ENCODE measurements around the gene ARG2.

The ARG2 gene

DNA sequence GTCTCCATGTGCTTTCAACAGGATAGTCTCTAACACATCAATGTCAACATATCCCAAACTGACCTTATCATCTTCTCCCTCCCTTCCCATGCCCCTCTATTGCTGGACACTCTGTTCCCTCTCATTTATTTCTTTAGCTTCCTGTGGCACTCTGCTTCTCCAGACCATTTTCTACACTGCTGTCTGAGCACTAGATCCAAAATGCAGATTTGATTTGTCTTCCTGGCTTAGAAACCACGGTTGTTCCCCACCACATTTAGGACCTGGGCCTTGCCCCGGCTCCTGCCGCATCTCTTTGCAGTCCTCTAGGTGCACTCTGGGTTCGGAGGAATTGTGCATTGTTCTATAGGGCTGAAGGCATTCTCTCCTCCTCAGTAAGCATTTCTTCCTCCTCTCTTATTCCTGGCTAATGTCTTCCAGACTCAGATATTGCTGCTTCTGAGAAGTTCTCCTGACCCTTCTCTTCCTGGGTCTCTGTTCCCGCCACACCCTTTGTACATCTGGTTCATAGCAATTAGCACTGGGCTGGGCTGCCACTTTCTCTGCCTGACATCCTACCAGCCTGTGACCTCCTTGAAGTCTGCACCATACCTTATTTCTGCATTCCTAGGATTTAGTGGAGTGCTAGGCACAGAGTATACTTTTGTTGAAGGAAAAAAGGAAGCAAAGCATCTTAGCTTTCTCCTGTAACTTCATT, 13.9 kb downstream of the ARG2 start:
- no peak for DNase-seq (ENCODE audit: extremely low read depth in 1 of 2, low read depth in 1 of 2)

DNA sequence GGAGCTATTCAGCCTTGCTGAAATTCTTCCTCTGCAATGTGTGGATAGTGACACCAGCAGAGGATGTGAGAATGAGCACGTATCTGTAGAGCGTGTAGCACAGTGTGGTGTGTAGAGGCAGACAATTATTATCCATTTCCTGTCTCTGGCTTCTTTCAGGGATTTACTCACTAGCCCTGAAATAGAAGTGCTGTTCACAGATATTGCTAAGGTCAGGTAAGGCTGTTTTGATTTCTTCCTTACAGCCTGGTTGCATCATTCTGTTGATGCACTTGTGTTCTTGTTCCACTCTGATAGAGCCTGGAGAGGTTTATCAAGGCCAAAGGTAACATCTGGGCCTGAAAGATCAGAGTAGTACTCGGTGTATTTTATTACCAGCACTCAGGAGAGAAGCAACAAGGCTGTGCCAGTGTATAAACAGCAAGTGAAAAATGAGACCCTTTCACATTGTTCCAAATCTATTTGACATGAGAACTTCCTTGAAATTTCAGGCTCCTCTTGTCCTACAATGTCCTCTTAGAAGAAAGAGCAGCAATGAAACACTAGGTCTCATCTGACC, 16.7 kb downstream of the ARG2 start:
- no peak for DNase-seq (ENCODE audit: extremely low read depth in 1 of 2, low read depth in 1 of 2)

DNA sequence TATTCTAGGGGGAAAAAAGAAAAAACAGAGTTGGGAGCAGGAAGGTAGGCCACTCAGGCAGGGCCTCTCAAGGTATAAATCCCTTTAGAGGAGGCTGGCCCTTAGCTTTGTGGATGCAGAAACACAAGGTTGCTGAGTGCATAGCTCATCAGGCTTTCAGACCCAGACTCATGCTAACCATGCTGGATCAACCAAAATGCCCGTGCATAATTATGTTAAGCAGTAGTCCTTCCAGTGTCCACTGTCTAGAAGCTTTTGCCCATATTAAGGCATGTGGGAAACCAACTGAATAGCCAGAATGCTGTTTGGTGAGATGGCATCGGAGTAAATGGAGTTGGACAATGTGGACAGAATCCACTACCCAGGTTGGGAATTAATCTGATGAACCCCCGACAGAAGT, 18.9 kb downstream of the ARG2 start:
- DNase-seq (ENCODE audit: extremely low read depth in 1 of 2, low read depth in 1 of 2) = no peak

DNA sequence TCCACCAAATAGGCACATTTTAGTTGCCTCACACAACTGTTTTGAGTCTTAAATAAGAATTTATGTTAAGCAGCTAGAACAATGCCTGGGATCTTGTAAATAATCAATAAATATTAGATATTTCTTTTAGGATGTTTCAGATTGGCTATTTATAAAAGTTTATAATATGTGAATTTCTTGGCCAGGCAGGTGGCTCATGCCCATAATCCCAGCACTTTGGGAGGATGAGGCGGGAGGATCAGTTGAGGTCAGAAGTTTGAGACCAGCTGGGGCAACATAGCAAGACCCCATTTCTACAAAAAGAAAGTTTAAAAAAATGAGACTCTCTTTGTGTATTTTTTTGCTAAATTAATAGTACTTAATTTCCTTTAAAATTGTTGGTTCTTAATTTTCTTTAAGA, 21.8 kb downstream of the ARG2 start:
- no peak for DNase-seq (ENCODE audit: extremely low read depth in 1 of 2, low read depth in 1 of 2)

DNA sequence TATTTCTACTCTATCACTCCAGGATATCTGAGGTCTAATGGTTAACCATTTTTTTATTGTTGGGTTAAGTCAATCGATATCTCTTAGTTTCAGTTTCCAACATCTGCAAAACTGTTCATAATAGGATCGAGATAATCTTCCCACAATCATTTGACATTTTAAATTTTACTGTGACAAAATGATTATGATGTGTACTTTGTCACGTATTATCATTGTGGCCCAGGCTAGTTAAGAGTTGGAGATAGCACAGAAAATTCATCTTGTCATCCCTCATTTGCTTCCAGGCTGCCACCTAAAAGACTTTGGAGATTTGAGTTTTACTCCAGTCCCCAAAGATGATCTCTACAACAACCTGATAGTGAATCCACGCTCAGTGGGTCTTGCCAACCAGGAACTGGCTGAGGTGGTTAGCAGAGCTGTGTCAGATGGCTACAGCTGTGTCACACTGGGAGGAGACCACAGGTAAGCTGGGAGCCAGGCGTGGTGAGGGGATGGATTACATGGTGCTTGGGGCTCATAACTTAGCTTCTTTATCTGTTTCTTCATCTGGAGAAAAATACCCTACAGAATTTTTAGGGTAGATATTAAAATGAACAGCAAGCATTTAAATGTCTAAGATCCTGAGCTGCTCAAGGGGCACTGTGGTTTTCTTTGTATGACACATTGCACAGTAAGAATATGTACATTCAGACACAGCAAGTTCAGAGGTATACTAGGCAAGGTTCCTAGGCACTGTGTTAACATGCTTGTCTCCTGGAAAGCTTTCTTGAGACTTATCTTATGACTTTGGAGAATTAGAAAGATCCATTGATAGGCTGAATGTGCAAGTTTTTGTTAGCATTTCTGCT, 22.4 kb downstream of the ARG2 start:
- peak in 1 of 2 donors; percentile 42 for DNase-seq (ENCODE audit: extremely low read depth in 1 of 2, low read depth in 1 of 2)

DNA sequence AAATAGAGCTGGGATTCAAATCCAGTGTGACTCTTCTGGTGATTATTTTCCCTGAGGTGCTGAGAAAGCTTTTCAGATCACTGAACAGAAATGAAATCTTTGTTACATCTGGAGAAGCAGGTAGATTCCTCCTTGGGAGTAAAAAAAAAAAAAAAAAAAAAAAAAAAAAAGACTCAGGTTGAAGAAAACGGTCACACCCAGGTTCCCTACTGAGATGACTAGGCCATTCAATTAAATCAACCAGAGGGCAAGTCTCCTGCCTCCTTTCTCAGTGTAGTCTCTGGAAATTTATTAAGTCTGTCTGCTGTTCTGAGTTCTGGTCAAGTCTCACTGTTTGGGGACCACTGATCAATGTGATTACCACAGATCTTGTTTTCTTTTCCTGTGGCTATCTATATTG, 24.0 kb downstream of the ARG2 start:
- DNase-seq (ENCODE audit: extremely low read depth in 1 of 2, low read depth in 1 of 2) = no peak

DNA sequence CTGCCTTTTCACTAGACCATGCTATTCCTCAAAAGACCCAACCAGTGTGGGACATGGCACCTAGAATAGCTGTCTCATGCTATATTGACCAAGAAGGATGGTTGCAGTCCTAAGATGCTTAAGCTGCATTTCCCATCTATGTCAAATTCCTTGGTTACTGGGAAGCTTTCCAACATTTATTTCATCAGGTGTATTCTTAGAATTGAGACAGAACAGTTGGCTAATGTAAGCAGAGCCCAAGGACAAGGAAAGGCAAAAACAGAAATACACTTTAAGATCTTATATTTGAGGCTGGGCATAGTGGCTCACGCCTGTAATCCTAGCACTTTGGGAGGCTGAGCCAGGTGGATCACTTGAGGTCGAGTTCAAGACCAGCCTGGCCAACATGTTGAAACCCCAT, 24.7 kb downstream of the ARG2 start:
- no peak for DNase-seq (ENCODE audit: extremely low read depth in 1 of 2, low read depth in 1 of 2)

DNA sequence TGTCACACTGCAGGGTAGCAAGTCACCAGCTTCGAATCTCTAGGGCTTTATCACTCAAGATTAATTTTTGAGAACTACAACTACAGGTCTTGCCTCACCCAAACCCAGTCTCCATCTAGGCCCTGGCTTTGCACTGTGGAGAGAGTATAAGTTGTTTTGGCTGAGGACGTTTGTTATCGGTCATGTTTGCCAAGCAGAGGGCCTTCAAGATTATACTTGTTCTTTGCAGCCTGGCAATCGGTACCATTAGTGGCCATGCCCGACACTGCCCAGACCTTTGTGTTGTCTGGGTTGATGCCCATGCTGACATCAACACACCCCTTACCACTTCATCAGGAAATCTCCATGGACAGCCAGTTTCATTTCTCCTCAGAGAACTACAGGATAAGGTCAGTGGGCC, 25.7 kb downstream of the ARG2 start:
- DNase-seq (ENCODE audit: extremely low read depth in 1 of 2, low read depth in 1 of 2) = no peak

DNA sequence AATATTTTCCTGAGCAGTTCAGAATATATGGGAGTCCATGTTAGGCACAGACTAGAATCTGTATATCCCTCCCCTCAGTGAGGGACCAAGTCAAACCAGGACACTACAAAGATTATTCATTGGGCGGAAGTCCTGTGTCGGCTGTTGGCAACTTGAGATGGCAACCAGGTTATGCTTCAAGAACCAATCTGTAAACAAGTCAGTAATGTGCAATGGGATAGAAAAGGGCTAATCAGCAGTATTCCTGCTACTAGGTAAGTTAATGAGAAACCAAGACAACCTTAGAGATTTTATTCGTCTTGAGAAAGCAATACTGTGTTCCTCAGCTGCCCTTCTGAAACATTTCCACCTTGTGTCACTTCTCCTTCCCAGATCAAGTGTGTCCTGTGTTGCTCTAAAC, 26.4 kb downstream of the ARG2 start:
- no peak for DNase-seq (ENCODE audit: extremely low read depth in 1 of 2, low read depth in 1 of 2)

DNA sequence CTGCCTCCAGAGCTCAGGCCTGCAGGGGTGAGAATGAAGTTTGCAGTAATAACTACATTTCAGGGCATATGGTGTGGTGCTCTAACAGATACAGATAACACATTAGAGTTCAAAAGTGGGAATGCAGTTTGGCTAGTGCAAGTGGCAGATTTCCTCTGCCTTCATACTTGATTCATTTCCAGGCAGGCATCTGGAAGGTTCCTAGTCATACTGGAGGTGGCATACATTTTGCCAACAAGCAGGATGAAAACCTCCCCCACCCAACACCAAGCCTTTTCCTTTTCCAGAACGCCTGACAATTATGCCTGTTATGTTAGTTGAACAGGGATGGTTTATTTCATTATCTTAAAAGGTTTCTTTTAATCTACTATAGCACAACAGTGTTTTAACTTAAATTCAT, 30.4 kb downstream of the ARG2 start:
- no peak for DNase-seq (ENCODE audit: extremely low read depth in 1 of 2, low read depth in 1 of 2)

DNA sequence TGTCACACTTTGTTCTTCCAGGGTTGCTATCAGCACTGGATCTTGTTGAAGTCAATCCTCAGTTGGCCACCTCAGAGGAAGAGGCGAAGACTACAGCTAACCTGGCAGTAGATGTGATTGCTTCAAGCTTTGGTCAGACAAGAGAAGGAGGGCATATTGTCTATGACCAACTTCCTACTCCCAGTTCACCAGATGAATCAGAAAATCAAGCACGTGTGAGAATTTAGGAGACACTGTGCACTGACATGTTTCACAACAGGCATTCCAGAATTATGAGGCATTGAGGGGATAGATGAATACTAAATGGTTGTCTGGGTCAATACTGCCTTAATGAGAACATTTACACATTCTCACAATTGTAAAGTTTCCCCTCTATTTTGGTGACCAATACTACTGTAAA, 31.0 kb downstream of the ARG2 start:
- DNase-seq (ENCODE audit: extremely low read depth in 1 of 2, low read depth in 1 of 2) = no peak

DNA sequence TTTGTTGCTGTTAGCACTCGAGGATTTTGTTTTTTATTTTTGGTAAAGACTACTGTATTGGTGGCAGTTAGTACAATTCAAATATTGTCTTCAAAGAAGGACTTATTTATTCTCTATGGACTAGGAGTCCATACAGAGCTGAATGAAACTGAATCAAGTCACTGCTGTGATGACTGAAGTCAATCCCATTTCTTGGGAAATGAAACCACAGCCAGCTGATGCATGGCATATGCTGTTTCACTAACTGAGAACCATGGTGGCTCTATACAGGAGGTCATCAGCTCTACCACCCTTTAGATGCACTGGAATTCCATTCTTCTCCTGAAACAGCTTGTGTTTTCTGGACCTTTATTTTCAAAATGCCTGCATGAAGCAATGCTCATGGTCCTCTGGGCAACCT, 32.5 kb downstream of the ARG2 start:
- DNase-seq (ENCODE audit: extremely low read depth in 1 of 2, low read depth in 1 of 2) = no peak

DNA sequence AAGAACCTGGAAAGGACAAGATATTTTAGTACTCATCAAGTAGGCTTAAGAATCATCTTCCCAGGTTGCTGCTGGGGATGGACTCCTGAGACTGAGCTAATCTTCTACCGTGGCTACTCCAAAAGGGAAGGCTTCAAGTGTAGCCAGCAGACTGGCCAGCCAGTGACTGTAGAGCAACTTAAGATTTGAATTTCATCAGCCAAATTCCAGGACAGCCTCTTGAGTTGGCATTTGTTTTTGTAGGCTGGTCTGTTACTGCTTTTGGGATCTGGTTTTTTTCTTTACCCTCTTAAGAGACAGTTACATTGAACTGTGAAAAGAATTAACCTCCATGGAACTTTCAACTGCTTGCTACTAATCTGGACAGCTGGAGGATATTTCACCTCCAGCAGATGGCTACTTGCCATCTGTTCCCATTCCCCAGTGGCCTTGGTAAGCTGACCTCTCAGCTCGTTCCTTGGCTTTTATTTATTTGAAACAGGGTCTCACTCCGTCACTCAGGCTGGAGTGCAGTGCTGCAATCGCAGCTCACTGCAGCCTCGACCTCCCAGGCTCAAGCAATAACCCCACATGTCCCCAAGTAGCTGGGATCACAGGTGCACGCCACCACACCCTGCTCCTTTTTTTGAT, 34.0 kb downstream of the ARG2 start:
- DNase-seq (ENCODE audit: extremely low read depth in 1 of 2, low read depth in 1 of 2) = no peak

DNA sequence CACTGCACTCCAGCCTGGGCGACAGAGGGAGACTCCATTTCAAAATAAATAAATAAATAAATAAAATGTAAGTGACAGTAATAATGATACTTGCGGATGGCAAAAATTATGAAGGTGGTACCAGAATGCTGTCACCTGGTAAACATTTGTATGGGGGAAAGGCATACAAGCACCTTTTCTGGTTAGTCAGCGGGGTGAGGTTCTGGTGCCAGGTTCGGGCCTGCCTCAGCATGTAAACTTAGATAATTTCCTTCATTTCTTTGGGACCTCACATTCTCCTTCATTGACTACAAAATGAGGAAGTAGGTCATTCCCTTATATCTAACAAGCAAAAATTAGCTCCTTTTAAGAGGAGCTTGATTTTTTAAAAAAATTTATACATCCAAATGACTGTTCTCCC, 43.9 kb downstream of the ARG2 start:
- DNase-seq (ENCODE audit: extremely low read depth in 1 of 2, low read depth in 1 of 2) = no peak

DNA sequence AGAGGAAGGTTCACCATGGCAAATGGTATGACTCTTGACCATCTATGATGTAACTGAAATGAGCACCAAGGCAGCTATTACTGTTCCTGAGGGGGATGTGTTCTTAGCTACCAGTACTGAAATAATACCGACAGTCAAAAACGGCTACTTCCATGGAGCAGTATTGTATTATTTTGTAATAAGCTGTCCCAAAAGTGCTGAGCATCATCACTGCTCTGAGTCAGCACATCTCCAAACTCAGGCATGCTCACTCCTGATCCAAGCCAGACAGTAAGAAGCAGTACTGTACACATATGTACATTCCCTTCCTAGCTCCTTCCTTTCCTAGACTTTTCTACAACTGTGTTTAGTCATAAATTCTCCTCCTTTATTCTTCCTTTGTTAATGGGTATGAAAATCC, 46.1 kb downstream of the ARG2 start:
- no peak for DNase-seq (ENCODE audit: extremely low read depth in 1 of 2, low read depth in 1 of 2)

DNA sequence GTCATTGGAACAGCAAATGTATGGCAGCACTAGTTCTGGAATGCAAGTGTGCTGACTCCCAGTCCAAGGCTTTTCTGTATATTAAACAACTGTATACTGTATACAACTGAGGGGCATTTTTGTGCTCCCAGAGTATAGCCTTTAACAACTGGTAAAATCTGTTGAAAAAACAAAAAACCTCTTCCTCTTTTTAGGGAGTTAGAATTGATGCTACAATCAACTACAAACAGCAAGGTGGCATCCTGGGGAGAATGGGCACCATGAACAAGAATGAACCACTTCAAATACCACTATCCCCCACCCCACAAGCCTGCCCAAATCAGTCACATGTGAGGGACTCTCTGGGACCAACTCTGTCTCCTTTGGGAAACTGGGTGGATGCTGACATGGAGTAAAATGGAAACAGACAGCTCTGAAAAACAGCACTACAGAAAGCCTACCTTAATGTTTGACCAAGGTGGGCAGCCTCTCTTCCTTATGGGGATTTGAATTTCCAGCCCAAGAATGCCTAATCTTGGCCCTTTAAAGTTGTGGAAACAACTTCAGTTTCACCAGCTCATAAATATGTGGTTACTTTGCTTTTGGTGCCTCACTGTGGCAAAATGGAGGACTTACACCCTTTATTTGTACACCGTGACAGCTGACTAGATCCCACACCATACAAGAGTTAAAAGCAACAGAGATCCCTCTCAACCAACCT, 47.2 kb downstream of the ARG2 start:
- no peak for DNase-seq (ENCODE audit: extremely low read depth in 1 of 2, low read depth in 1 of 2)

DNA sequence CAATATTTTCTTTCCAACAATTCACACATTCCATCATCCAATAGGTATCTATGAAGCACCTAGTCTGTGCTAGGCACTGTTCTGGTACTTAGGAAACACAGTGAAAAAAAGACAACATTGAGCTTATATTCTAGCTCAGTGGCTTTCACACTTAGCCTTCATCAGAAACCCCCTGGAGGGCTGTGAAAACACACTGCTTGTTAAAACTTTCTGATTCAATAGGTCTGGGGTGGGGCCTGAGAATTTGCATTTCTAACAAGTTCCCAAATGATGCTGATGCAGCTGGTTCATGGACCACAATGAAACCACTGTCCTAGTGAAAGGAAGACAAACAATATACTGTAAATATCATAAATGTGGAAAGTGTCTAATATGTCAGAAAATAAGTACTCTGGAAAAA, 48.8 kb downstream of the ARG2 start:
- DNase-seq (ENCODE audit: extremely low read depth in 1 of 2, low read depth in 1 of 2) = no peak

DNA sequence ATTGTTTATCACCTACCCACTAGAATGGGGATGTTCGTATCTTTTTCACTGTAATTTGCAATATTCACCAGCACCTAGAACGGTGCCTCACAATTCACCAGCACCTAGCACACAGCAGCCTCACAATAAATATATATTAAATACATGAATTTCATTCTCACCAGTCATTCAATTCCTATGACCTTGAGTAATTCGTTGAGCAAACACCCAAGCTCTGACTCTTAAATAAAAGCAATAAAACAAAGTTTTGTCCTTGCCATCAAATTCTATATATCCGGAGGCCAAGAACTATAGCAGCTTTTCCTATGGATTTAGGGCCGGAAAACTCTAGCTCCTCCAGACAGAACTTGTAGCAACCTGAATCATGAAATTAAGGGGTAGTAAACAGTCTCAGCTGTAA, 53.7 kb downstream of the ARG2 start:
- no peak for DNase-seq (ENCODE audit: extremely low read depth in 1 of 2, low read depth in 1 of 2)

DNA sequence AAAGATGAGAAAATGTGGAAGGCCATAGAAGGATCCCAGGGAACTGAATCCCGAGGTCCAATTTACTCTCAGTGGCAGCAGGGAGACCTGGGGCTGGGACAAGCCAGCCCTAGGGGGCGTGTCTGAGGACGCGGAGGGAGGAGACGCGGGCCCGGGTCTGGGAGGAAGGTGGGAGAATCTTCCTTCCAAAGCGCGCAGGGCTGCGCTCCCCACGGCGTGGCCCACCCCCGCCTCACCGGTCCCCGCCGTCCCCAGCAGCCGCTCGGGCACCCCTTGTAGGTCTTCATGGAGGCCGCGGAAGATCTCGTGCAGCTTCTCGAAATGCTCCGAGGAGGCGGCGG, 54.4 kb downstream of the ARG2 start:
- peak; percentile 29 to 32 for DNase-seq (ENCODE audit: extremely low read depth in 1 of 2, low read depth in 1 of 2)

DNA sequence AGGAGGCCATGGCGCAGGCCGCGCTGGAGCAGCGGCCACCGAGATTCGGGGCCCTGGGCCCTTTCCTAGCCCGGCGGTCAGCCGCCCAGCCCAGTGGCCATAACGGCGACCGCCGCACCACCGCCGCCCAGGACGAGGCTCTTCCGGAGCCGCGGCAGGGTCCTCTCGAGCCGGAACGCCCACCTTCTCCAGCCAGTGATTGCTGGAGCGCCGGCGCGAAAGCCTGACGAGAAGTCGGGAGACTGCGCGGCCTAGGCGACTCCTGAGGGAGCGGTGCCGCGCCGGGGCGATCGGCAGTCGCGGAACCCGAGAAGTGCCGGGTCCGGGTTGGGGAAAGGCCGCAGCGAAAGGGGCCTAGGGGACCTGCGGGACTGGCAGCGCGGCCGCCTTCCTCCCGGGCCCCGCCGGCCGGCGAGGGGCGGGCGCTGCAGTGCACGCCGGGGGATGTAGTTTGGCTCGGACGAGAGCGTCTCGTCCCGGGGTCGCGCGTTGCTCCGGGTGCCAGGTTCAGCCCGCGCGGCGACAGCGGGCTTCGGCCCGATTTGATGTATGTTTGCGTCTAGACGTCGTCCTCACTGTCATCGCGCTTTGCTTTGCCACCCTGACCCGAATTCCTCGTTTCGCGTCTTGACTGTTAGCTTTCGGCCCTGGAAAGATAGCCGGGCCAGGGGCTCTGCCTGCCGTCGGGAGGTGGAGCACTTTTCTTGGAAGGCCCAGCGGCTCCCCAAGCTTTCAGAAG, 54.9 kb downstream of the ARG2 start, which contains the start of gene VTI1B:
TSS of gene VTI1B (minus strand) at position 153 of the 739 bp plus-strand sequence. CDS start at position 10, 143 bp downstream.
- peak; percentile 57 to 64 for DNase-seq (ENCODE audit: extremely low read depth in 1 of 2, low read depth in 1 of 2)

Measured in stimulated activated CD8-positive, alpha-beta memory T cell treated with anti-CD3 and anti-CD28 coated beads, Interleukin-7, amount 100 ng/mL, for 48 hours (primary cell).